B cell (primary cell): ENCODE measurements around the gene WIF1. TPM values are rescaled to one million over a fixed set of nuclear protein-coding genes. Genes with fewer than 3 reads are reported as not detected.

Source experiments
- ATAC-seq: fragments of 200-7000 bp; cut with Tn5 transposase; one replicate; pipeline ENCODE4 v1.10.0; 2021; ENCODE audit warnings: low read depth, mild to moderate bottlenecking, moderate number of reproducible peaks, moderate library complexity
- CTCF ChIA-PET: fragments of 350-600 bp; sonication (Branson Sonifier 250); formaldehyde crosslinking; loops from one replicate; lab custom pipeline; 2021; ENCODE audit warnings: antibody characterized with exemption, inconsistent platforms; lab: Charles Lee
- POLR2A ChIA-PET: fragments of 350-600 bp; sonication (Branson Sonifier 250); formaldehyde crosslinking; loops from one replicate; lab custom pipeline; 2021; ENCODE audit warnings: antibody characterized with exemption; lab: Charles Lee
- DNase-seq: peaks from one replicate; pipeline ENCODE4 v3.0.0; 2013
- H2AFZ ChIP-seq: 2 replicates; pipeline ENCODE4 v1.6.1; 2012; ENCODE audit warnings: mild to moderate bottlenecking, low read depth, low read length; ENCODE audit not compliant: insufficient read depth, poor library complexity, severe bottlenecking
- H3K27ac ChIP-seq, 2 donors: 1 replicate in 1 of 2; 2 replicates in 1 of 2; pipeline ENCODE4 v1.5.1; 2012 to 2013; ENCODE audit warnings: low read length in 2 of 2, mild to moderate bottlenecking in 2 of 2, moderate library complexity in 1 of 2
- H3K27me3 ChIP-seq, 4 experiments: fragments of 200-600 bp in 1 of 4; sonication (generic) in 1 of 4; replicated peaks in 1 of 4; 1 replicate in 2 of 4; 2 replicates in 2 of 4; pipeline versions ENCODE4 v1.6.1 to v1.7.0; 2013 to 2016; ENCODE audit warnings: low read length in 3 of 4, mild to moderate bottlenecking in 2 of 4, mixed read lengths in 1 of 4, moderate library complexity in 1 of 4; ENCODE audit not compliant: insufficient read depth in 4 of 4, control insufficient read depth in 3 of 4; ENCODE audit errors: control extremely low read depth in 1 of 4
- H3K36me3 ChIP-seq, 2 experiments: replicated peaks in 1 of 2; 1 replicate in 1 of 2; 2 replicates in 1 of 2; pipeline versions ENCODE4 v1.6.1 to v1.7.1; 2013; ENCODE audit warnings: low read length in 1 of 2; ENCODE audit not compliant: insufficient read depth in 2 of 2, control insufficient read depth in 1 of 2; ENCODE audit errors: control extremely low read depth in 1 of 2, extremely low read depth in 1 of 2
- H3K4me1 ChIP-seq, 2 donors: fragments of 200-600 bp in 1 of 2; sonication (generic) in 1 of 2; 1 replicate in 1 of 2; 2 replicates in 1 of 2; pipeline versions ENCODE4 v1.5.1 to v1.6.1; 2013 to 2017; ENCODE audit warnings: low read length in 2 of 2; ENCODE audit not compliant: control insufficient read depth in 2 of 2, insufficient read depth in 2 of 2
- H3K4me2 ChIP-seq: replicated peaks from 2 replicates; pipeline ENCODE3; 2012; ENCODE audit warnings: mild to moderate bottlenecking, low read depth, low read length; ENCODE audit not compliant: poor library complexity, severe bottlenecking
- H3K4me3 ChIP-seq, 5 experiments: fragments of 200-600 bp in 1 of 5; sonication (generic) in 1 of 5; 1 replicate in 3 of 5; 2 replicates in 2 of 5; pipeline versions ENCODE4 v1.5.1 to v1.7.0; 2011 to 2016; ENCODE audit warnings: low read length in 4 of 5, mild to moderate bottlenecking in 4 of 5, low read depth in 2 of 5, control low read depth in 1 of 5, moderate library complexity in 1 of 5; ENCODE audit not compliant: insufficient read depth in 1 of 5; ENCODE audit errors: control extremely low read depth in 1 of 5, extremely low read depth in 1 of 5
- H3K79me2 ChIP-seq: fragments of 200-600 bp; sonication (generic); one replicate; pipeline ENCODE4 v1.6.0; 2016; ENCODE audit warnings: low read length; ENCODE audit not compliant: control insufficient read depth, insufficient read depth
- H3K9ac ChIP-seq: fragments of 200-600 bp; sonication (generic); 2 replicates; pipeline ENCODE4 v1.6.1; 2017; ENCODE audit warnings: mild to moderate bottlenecking, low read length, moderate library complexity
- H3K9me3 ChIP-seq, 3 donors: one replicate each; pipeline versions ENCODE4 v1.6.1 to v1.7.1; 2013; ENCODE audit warnings: low read length in 2 of 3; ENCODE audit not compliant: control insufficient read depth in 2 of 3, insufficient read depth in 1 of 3; ENCODE audit errors: control extremely low read depth in 1 of 3
- H4K20me1 ChIP-seq: 2 replicates; pipeline ENCODE4 v1.6.0; 2012; ENCODE audit warnings: mild to moderate bottlenecking, low read length; ENCODE audit not compliant: insufficient read depth, control insufficient read depth, poor library complexity, severe bottlenecking
- H3K27ac Mint-ChIP-seq: one replicate; pipeline ENCODE4 v1.8.0; 2021; ENCODE audit warnings: mixed read lengths
- H3K27me3 Mint-ChIP-seq: one replicate; pipeline ENCODE4 v1.8.0; 2021; ENCODE audit warnings: mixed read lengths
- H3K4me1 Mint-ChIP-seq: one replicate; pipeline ENCODE4 v1.8.0; 2021; ENCODE audit warnings: mixed read lengths
- H3K4me3 Mint-ChIP-seq: one replicate; pipeline ENCODE4 v1.8.0; 2021; ENCODE audit warnings: mixed read lengths
- H3K9me3 Mint-ChIP-seq: one replicate; pipeline ENCODE4 v1.8.0; 2022; ENCODE audit warnings: mixed read lengths; ENCODE audit not compliant: insufficient read depth
- EZH2 ChIP-seq: IDR thresholded peaks from 2 replicates; pipeline ENCODE4 v1.6.1; 2012; ENCODE audit warnings: borderline replicate concordance, low read depth, mild to moderate bottlenecking, moderate library complexity, low read length; ENCODE audit not compliant: insufficient read depth, poor library complexity, severe bottlenecking
- WGBS: methylation state at CpG from one replicate; pipeline ENCODE4 v1.1.5; 2013; ENCODE audit warnings: missing lambda C conversion rate; ENCODE audit not compliant: insufficient coverage; 5-methylcytosine and 5-hydroxymethylcytosine counted together
- intact Hi-C: fragments of 100-400 bp; cut with micrococcal nuclease; formaldehyde crosslinking; loops from one replicate; pipeline ENCODE4 v1.10.0; 2022
- polyA plus RNA-seq: library from polyadenylated mRNA; depleted of rRNA; stranded (reverse); fragments of >200 nt; gene quantifications from 2 replicates; pipeline ENCODE4 v1.2.3, GENCODE V29; 2012
- total RNA-seq, 2 donors: library from RNA; stranded (reverse); fragments of 120-200 nt in 1 of 2; gene quantifications; 1 replicate in 1 of 2; 2 replicates in 1 of 2; pipeline versions ENCODE4 v1.2.3 to v1.2.4, GENCODE V29; 2013 to 2022
- TF ChIP-seq, protein P1 (sequence below): fragments of 200-600 bp; IDR thresholded peaks from one replicate; pipeline ENCODE4 v1.8.0; 2022; ENCODE audit warnings: antibody characterized with exemption, mild to moderate bottlenecking

Gene WIF1
- total and polyA plus RNA-seq, 2 donors (not counting 1 experiment from before 2014, with no cell fraction given): not detected

DNA sequence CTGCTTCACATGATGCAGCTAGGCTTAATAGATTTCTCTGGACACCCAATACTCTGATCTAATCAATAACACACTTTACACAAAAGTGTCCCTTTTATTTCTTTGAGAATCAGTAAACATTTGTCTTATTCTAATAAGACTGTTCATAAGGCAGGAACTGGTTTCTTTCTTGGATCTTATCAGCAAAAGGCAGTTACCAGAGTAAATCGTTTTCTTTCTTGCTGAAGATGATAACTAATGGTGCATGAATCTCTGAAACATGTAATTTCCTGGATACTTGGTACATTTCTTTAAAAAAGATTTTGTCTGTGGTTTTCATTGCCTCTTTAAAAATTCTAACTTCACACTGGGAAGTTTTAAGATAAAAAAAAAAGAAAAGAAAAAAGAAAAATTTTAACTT lies 39.6 kb downstream of the WIF1 start:
- Histone ChIP-seq H3K27ac (no peak overlapping the region), H3K4me1 (no peaks in the 10 kb centered on the region), H3K4me2 (no peak overlapping the region), H2AFZ (no peak overlapping the region), H3K9ac (no peak overlapping the region), H3K9me3 (no peaks in the 10 kb centered on the region), H4K20me1 (no peaks in the 10 kb centered on the region), H3K27me3 (peaks cover 0 to 6% (median 2%) of the 10 kb centered on the region in 4 experiments), H3K36me3 (no peaks in the 10 kb centered on the region), H3K79me2 (no peaks in the 10 kb centered on the region), H3K4me3 (no peak overlapping the region)
- intact Hi-C loops: no loop called here
- H3K9me3 Mint-ChIP-seq: no peaks in the 10 kb centered on the region
- H3K27me3 Mint-ChIP-seq: peaks cover 37% of the 10 kb centered on the region
- DNase-seq (no peak), ATAC-seq (no peak)
- ChIA-PET POLR2A (no interaction called here), CTCF (no interaction called here)
- no peaks in the 10 kb centered on the region for H3K4me1 Mint-ChIP-seq
- no peak overlapping the region for H3K27ac Mint-ChIP-seq
- no peak for TF ChIP-seq EZH2
- TF ChIP-seq, protein P1, sequence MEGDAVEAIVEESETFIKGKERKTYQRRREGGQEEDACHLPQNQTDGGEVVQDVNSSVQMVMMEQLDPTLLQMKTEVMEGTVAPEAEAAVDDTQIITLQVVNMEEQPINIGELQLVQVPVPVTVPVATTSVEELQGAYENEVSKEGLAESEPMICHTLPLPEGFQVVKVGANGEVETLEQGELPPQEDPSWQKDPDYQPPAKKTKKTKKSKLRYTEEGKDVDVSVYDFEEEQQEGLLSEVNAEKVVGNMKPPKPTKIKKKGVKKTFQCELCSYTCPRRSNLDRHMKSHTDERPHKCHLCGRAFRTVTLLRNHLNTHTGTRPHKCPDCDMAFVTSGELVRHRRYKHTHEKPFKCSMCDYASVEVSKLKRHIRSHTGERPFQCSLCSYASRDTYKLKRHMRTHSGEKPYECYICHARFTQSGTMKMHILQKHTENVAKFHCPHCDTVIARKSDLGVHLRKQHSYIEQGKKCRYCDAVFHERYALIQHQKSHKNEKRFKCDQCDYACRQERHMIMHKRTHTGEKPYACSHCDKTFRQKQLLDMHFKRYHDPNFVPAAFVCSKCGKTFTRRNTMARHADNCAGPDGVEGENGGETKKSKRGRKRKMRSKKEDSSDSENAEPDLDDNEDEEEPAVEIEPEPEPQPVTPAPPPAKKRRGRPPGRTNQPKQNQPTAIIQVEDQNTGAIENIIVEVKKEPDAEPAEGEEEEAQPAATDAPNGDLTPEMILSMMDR: no peak
- no peak overlapping the region for H3K4me3 Mint-ChIP-seq
- no CpG with 5 or more reads among the region's 1 CpG for WGBS

DNA sequence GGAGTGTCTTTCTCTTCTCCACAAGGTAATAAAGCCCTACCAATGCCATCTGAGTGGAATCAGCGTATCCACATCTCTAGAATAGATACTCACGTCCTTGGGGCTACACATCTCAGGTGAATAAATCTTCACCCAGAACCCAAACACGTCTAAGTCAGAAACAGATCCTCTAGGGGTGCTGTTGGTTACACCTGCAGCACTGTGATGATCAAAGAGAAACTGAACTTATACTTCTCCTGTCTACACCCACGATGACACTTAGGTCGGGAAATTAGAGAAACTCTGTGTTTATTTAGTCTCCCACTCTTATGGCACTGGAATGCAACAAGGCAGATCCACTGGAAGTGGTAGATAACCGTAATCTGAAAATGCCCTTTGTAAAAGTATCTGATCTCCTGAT lies 46.2 kb downstream of the WIF1 start:
- H3K4me2 ChIP-seq: no peak overlapping the region
- intact Hi-C loops: no loop called here
- POLR2A ChIA-PET: no interaction called here

More for the DNA sequence above, 46.2 kb downstream of the WIF1 start:
- Histone ChIP-seq H3K9me3 (peaks cover 0 to 3% (median 0%) of the 10 kb centered on the region in 3 donors), H3K4me1 (no peaks in the 10 kb centered on the region), H3K4me3 (no peak overlapping the region), H4K20me1 (no peaks in the 10 kb centered on the region), H3K9ac (no peak overlapping the region), H3K27me3 (no peaks in the 10 kb centered on the region), H2AFZ (no peak overlapping the region), H3K36me3 (no peaks in the 10 kb centered on the region), H3K79me2 (no peaks in the 10 kb centered on the region), H3K27ac (no peak overlapping the region)
- ATAC-seq (no peak), DNase-seq (no peak)
- TF ChIP-seq EZH2: no peak
- TF ChIP-seq, protein P1: no peak
- H3K9me3 Mint-ChIP-seq: no peaks in the 10 kb centered on the region
- 87% methylated on average over 3 of the region's 6 CpGs for WGBS
- H3K27ac Mint-ChIP-seq: no peak overlapping the region
- no peak overlapping the region for H3K4me3 Mint-ChIP-seq
- peaks cover 6% of the 10 kb centered on the region for H3K4me1 Mint-ChIP-seq
- CTCF ChIA-PET: no interaction called here
- peaks cover 17% of the 10 kb centered on the region for H3K27me3 Mint-ChIP-seq
